Fibroblast of the aortic adventitia (primary cell): Measurements from ENCODE around the gene NPEPL1. TPM values are rescaled to one million over a fixed set of nuclear protein-coding genes. Genes with fewer than 3 reads are reported as not detected.
"Not testable (repeated sequence)": the region's sequence is repeated elsewhere in the genome, so short reads cannot be mapped to it uniquely, and the experiment has no call there.

ENCODE experiments used
- DNase-seq: peaks from one replicate; pipeline ENCODE4 v3.0.0-alpha.2; 2010; ENCODE audit warnings: low read depth
- H3K4me3 ChIP-seq: 2 replicates; pipeline ENCODE4 v1.5.1; 2011; ENCODE audit warnings: low read depth, mild to moderate bottlenecking, control low read depth, low read length, moderate library complexity
- CTCF ChIP-seq: IDR thresholded peaks from 2 replicates; pipeline ENCODE4 v1.5.1; 2011; ENCODE audit warnings: mild to moderate bottlenecking, low read length, control low read depth, inconsistent platforms; ENCODE audit not compliant: insufficient read depth
- total RNA-seq: library from RNA; depleted of rRNA; stranded (reverse); fragments of >200 nt; gene quantifications from 2 replicates; pipeline ENCODE4 v1.2.3, GENCODE V29; 2012; ENCODE audit warnings: low replicate concordance

The NPEPL1 gene
- 24.5 and 33.1 TPM in 2 replicates for total RNA-seq

GRCh38 chr20:58692579-58693225 is at the start of gene NPEPL1:
TSS of gene NPEPL1 (plus strand) at chr20:58692800. CDS start at chr20:58692901, 101 bp downstream.
- peak within 1 kb of the TSS; percentile 65 for H3K4me3 ChIP-seq
- peak; percentile 64 for DNase-seq
- TF ChIP-seq CTCF, result no peak

- DNase-seq, H3K4me3 ChIP-seq: not testable (repeated sequence)
These were observed 49.7 kb upstream of the NPEPL1 start for GRCh38 chr20:58642896-58643295.

GRCh38 chr20:58645412-58645968 is 47.1 kb upstream of the NPEPL1 start:
- H3K4me3 ChIP-seq, result no peak overlapping the region
- no peak for TF ChIP-seq CTCF
- peak; percentile 86 for DNase-seq

- H3K4me3 ChIP-seq, result no peak overlapping the region
- TF ChIP-seq CTCF, result no peak
- no peak for DNase-seq
These were observed 46.3 kb upstream of the NPEPL1 start for GRCh38 chr20:58646257-58646656.

- DNase-seq, result no peak
- no peak for TF ChIP-seq CTCF
- H3K4me3 ChIP-seq, result no peak overlapping the region
These were observed 45.9 kb upstream of the NPEPL1 start for GRCh38 chr20:58646703-58647102.

GRCh38 chr20:58647162-58647795 is 45.3 kb upstream of the NPEPL1 start:
- H3K4me3 ChIP-seq, result no peak overlapping the region
- no peak for DNase-seq
- no peak for TF ChIP-seq CTCF

GRCh38 chr20:58647796-58648501 is 44.7 kb upstream of the NPEPL1 start:
- no peak overlapping the region for H3K4me3 ChIP-seq
- TF ChIP-seq CTCF, result no peak
- DNase-seq, result peak; percentile 92

- DNase-seq, H3K4me3 ChIP-seq: not testable (repeated sequence)
These were observed 44.1 kb upstream of the NPEPL1 start for GRCh38 chr20:58648502-58648825.
